Activated naive CD8-positive, alpha-beta T cell treated with anti-CD3 and anti-CD28 coated beads, Interleukin-2, amount 50 U/mL, for 24 hours (primary cell): Measurements from ENCODE around the gene ZBTB46.

Experiments used
- ATAC-seq: fragments of 150-1000 bp; cut with Tn5 transposase; one replicate; pipeline ENCODE4 v1.10.0; 2021
- DNase-seq: peaks from one replicate; pipeline ENCODE4 v3.0.0; 2021
- H3K27ac Mint-ChIP-seq: one replicate; pipeline ENCODE4 v1.8.0; 2021; ENCODE audit warnings: mild to moderate bottlenecking, mixed read lengths
- H3K27me3 Mint-ChIP-seq: one replicate; pipeline ENCODE4 v1.8.0; 2021; ENCODE audit warnings: mixed read lengths
- H3K36me3 Mint-ChIP-seq: one replicate; pipeline ENCODE4 v1.8.0; 2021; ENCODE audit warnings: low read depth, mixed read lengths
- H3K4me1 Mint-ChIP-seq: one replicate; pipeline ENCODE4 v1.8.0; 2021; ENCODE audit warnings: mixed read lengths
- H3K4me3 Mint-ChIP-seq: one replicate; pipeline ENCODE4 v1.8.0; 2021; ENCODE audit warnings: mild to moderate bottlenecking, moderate library complexity, mixed read lengths
- H3K9me3 Mint-ChIP-seq: one replicate; pipeline ENCODE4 v1.8.0; 2021; ENCODE audit warnings: mixed read lengths

The ZBTB46 gene

DNA sequence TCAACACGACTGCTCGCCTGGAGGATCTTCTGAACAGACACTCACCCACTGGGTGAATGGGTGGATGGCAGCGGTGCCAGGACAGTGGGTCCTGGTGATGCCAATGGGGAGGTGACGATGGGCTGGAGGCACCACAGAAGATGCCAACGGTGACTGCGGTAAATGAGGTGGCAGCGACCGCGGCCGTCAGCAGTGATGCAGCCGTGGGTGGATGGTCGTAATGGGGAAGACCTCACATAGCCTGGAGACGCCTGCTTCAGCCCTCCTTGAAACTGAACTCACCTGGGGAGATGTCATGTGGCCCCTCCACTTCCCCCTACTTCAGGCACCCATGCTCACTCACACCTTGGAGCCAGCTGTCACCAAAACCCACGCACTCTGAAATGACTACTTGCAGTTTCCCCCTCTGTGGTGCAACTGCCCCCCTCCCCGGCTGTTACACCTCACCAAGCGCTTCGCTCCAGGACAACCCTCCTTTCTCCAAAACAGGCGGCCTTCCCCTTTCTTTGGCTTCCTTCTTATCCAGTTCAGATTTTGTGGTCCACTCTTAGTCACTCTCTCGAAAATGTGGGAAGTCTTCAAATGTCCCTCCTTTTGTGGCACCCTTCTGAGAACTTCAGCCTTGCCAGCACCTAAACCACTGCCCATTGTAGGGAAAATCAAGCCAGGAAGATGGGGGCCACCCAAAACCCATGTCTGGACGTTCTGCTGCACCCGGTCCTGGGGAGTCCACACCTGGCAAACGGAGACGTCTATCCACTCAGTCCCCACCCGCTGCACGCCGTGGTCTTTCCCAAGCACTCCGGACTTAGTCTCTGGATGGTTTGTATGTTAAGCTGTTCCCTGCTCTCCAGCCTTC lies 19.9 kb upstream of the ZBTB46 start:
- no peak overlapping the region for H3K4me3 Mint-ChIP-seq
- H3K36me3 Mint-ChIP-seq = no peaks in the 10 kb centered on the region
- H3K4me1 Mint-ChIP-seq = peaks cover 18% of the 10 kb centered on the region
- H3K27me3 Mint-ChIP-seq = peaks cover 24% of the 10 kb centered on the region
- H3K27ac Mint-ChIP-seq = no peak overlapping the region
- no peaks in the 10 kb centered on the region for H3K9me3 Mint-ChIP-seq
- ATAC-seq = peak; percentile 90
- DNase-seq = peak; percentile 63

DNA sequence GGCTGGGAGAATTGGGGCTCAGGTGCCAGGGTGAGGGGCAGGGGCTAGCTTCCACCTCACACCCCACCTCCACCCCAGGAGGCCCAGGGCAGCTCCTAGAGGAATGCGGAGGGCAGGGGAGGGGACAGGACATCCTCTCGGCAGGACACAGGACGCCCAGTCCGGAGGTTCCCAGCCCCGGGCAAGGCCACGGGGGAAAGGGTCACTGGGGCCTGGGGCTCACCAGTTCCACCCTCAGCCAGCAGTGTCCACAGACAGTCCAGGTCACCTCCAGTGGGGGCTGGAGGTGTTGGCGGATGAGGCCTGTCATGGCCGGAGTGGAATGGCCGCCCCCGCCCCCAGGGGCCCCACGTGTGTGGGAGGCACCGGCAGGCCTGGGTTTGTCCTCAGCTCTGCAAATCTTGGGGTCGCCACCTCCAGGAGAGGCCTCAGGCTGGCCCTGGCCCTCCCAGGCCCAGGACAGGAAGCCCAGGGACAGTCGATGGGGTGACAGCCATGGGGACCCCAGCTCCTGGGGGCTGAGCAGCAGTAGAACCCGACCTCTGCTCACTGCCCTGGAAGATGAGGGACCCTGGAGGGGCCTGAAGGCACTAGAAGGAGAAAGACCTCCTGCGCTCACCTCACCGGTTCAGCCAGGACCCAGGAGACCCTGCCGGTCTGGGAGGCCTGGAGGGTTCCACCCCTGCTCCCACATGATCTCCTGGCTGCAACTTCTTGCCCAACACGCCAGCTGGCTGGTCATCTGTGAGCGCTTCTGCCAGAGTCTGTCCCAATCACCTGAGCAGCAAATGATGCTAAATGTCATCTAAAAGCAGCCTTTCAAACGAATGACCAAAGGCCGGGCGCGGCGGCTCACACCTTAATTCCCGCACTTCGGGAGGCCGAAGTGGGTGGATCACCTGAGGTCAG lies 17.2 kb upstream of the ZBTB46 start:
- Mint-ChIP-seq H3K4me1 (peaks cover 20% of the 10 kb centered on the region), H3K9me3 (no peaks in the 10 kb centered on the region), H3K27ac (no peak overlapping the region), H3K4me3 (no peak overlapping the region), H3K27me3 (peaks cover 42% of the 10 kb centered on the region), H3K36me3 (no peaks in the 10 kb centered on the region)
- ATAC-seq = no peak
- DNase-seq = no peak

GRCh38 chr20:63847237-63848002 lies 16.4 kb upstream of the ZBTB46 start:
- Mint-ChIP-seq H3K4me1 (peaks cover 20% of the 10 kb centered on the region), H3K36me3 (no peaks in the 10 kb centered on the region), H3K9me3 (no peaks in the 10 kb centered on the region), H3K27me3 (peaks cover 51% of the 10 kb centered on the region), H3K4me3 (no peak overlapping the region), H3K27ac (no peak overlapping the region)
- ATAC-seq (no peak), DNase-seq (no peak)

GRCh38 chr20:63846888-63847236 lies 15.8 kb upstream of the ZBTB46 start:
- peaks cover 19% of the 10 kb centered on the region for H3K4me1 Mint-ChIP-seq

DNA sequence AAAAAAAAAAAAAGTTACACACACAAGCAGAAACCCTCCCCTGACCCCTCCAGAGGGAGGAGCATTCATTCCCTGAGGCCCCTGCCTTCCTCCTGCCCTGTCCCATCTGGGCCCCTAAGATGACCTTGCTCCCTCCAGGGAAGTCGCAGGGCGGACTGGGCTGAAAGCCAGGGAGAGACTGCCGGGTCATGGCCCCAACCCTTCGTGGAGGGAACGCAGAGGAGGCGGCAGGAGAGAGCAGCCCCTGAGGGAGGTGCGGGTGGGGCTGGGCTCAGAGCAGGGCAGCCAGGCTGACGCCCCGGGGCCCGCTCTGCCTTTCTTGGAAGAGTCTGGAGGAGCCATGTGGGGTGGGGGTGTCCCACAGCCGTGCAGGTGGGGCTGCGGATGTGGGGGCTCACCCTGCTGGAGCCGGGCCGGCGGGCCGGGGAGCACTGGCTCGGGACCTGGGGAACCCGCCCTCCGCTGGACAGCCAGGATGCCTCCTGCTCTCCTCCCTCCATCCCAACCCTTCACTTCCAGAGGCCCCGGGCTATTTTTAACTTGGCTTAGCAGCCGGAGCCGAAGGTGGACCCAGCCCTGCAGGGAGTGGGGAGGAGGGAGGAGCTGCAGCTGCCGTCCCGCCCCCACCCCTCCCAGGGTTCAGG lies 15.2 kb upstream of the ZBTB46 start:
- no peak for ATAC-seq
- no peaks in the 10 kb centered on the region for H3K36me3 Mint-ChIP-seq
- no peaks in the 10 kb centered on the region for H3K9me3 Mint-ChIP-seq
- H3K27ac Mint-ChIP-seq = no peak overlapping the region
- no peak overlapping the region for H3K4me3 Mint-ChIP-seq
- peaks cover 54% of the 10 kb centered on the region for H3K27me3 Mint-ChIP-seq
- peaks cover 17% of the 10 kb centered on the region for H3K4me1 Mint-ChIP-seq
- DNase-seq = no peak

More at GRCh38 chr20:63846888-63847236, 15.8 kb upstream of the ZBTB46 start:
- peaks cover 53% of the 10 kb centered on the region for H3K27me3 Mint-ChIP-seq
- ATAC-seq (no peak), DNase-seq (no peak)
- H3K27ac Mint-ChIP-seq = no peak overlapping the region
- no peaks in the 10 kb centered on the region for H3K36me3 Mint-ChIP-seq
- H3K9me3 Mint-ChIP-seq = no peaks in the 10 kb centered on the region
- no peak overlapping the region for H3K4me3 Mint-ChIP-seq

GRCh38 chr20:63844511-63844991 lies 13.5 kb upstream of the ZBTB46 start:
- H3K4me3 Mint-ChIP-seq = no peak overlapping the region
- no peaks in the 10 kb centered on the region for H3K36me3 Mint-ChIP-seq
- ATAC-seq = no peak
- DNase-seq = no peak
- no peaks in the 10 kb centered on the region for H3K9me3 Mint-ChIP-seq
- peaks cover 44% of the 10 kb centered on the region for H3K27me3 Mint-ChIP-seq
- H3K4me1 Mint-ChIP-seq = peaks cover 8% of the 10 kb centered on the region
- H3K27ac Mint-ChIP-seq = no peak overlapping the region

DNA sequence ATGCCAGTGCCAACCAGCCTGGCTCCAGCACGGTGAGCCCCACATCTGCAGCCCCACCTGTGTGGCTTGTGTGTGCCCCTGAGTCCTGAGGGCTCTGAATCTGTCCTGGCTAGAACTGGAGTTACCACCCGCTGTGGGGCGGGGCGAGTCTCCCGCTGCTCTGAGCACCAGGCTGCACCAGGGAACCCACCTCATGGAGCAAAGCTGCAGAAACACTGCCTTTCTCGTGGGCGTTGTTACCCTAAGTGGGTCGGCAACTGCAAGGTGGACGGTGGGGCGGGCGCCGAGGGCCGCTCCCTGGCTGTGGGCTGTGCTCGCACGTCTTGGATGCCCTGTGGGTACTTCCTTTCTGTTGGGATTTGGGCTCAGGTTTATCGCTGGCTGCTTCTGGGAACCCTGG lies 12.7 kb upstream of the ZBTB46 start:
- no peak for ATAC-seq
- Mint-ChIP-seq H3K4me3 (no peak overlapping the region), H3K9me3 (no peaks in the 10 kb centered on the region), H3K36me3 (no peaks in the 10 kb centered on the region), H3K4me1 (peaks cover 8% of the 10 kb centered on the region), H3K27me3 (peaks cover 41% of the 10 kb centered on the region), H3K27ac (no peak overlapping the region)
- DNase-seq = no peak

DNA sequence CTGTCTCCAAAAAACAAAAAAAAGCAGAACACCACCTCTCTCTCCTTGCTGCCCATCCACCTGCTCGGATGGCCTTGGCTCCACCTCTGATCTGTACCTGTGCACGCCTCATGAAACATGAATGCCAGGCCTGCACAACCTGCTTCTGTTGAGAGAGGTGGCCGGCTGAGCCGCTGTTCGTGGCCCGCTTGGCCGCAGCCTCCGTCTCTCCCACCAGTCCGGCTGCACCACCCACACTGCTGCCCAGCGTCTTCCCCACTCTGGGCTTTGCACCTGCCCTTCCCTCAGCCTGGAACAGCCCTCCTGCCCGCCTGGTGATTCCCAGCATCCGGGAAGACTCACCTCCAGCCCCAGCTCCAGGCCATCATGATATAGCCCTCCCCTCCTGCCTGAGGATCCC lies 12.2 kb upstream of the ZBTB46 start:
- Mint-ChIP-seq H3K4me3 (no peak overlapping the region), H3K27ac (no peak overlapping the region), H3K9me3 (no peaks in the 10 kb centered on the region), H3K27me3 (peaks cover 37% of the 10 kb centered on the region), H3K36me3 (no peaks in the 10 kb centered on the region), H3K4me1 (peaks cover 8% of the 10 kb centered on the region)
- no peak for ATAC-seq
- no peak for DNase-seq

DNA sequence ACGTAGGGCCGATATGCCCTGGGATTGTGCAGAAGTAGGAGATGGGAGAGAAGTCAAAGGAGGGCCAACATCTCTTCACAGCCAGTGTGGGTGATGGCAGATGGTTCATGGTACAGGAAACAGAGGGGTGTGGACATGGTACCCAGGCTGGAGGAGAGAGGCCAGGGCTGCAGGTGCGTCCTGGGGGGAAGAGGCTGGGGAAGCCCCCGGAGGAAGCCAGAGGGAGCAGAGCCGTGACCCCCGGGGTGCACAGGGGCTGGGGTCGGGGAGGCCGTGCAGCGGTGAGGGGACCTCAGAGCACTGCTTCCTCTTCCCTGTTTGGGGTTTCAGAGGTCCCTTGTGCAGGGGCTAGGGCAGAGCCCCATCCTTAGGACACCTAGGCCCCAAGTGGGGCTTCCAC lies 11.2 kb upstream of the ZBTB46 start:
- Mint-ChIP-seq H3K36me3 (no peaks in the 10 kb centered on the region), H3K27me3 (peaks cover 39% of the 10 kb centered on the region), H3K9me3 (no peaks in the 10 kb centered on the region), H3K27ac (no peak overlapping the region), H3K4me1 (peaks cover 8% of the 10 kb centered on the region), H3K4me3 (no peak overlapping the region)
- DNase-seq (no peak), ATAC-seq (no peak)

DNA sequence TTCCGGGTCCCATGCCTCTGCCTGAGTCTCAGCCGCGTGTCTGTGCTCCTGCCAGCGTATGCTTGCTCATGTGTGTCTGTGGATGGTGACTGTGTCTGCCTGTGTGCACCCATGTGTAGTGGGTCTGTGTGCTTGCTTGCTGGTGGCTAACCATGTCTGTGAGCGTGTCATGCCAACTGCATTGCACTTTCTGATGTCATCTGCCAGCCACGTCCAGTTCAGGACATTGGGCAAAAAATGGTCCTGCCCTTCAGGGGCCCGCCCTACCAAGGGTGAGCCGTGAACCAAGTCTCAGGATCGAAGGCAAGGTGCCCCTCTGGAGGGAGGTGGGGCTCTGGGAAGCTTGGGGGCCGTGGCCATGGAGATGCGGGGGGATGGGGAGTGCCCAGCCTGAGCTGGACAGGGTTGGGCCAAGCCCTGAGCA lies 9.4 kb upstream of the ZBTB46 start:
- H3K27me3 Mint-ChIP-seq = peaks cover 31% of the 10 kb centered on the region
- peaks cover 5% of the 10 kb centered on the region for H3K4me1 Mint-ChIP-seq
- DNase-seq = no peak
- H3K27ac Mint-ChIP-seq = no peak overlapping the region
- no peak overlapping the region for H3K4me3 Mint-ChIP-seq
- ATAC-seq = no peak
- H3K36me3 Mint-ChIP-seq = no peaks in the 10 kb centered on the region
- no peaks in the 10 kb centered on the region for H3K9me3 Mint-ChIP-seq

DNA sequence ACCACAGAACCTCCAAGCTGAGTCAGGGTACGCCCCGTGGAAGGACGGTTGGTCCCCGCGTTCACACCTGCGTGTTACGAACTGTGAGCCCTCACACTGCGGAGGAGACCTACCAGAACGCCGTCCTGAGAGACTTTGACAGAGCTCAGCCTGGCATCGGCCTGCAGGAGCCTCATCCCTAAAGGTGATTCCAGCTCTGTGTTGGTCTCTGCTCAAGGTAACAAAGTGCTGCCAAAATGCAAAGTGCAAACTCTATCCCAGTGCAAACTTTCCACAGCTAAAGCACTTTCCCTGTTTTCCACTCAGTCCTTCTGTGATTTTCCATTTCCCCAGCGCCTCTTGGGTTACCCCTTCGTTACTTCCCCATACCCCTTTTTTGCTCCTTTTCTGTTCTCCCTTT lies 8.6 kb upstream of the ZBTB46 start:
- ATAC-seq (no peak), DNase-seq (no peak)
- peaks cover 27% of the 10 kb centered on the region for H3K27me3 Mint-ChIP-seq
- H3K4me1 Mint-ChIP-seq = peaks cover 5% of the 10 kb centered on the region
- H3K9me3 Mint-ChIP-seq = no peaks in the 10 kb centered on the region
- no peak overlapping the region for H3K4me3 Mint-ChIP-seq
- H3K36me3 Mint-ChIP-seq = no peaks in the 10 kb centered on the region
- H3K27ac Mint-ChIP-seq = no peak overlapping the region

- Mint-ChIP-seq H3K27ac (no peak overlapping the region), H3K27me3 (peaks cover 15% of the 10 kb centered on the region), H3K4me3 (no peak overlapping the region), H3K9me3 (no peaks in the 10 kb centered on the region), H3K36me3 (no peaks in the 10 kb centered on the region), H3K4me1 (peaks cover 3% of the 10 kb centered on the region)
- ATAC-seq (no peak), DNase-seq (no peak)
Measured at GRCh38 chr20:63837479-63837878, 6.4 kb upstream of the ZBTB46 start.

GRCh38 chr20:63836458-63837344 lies 5.6 kb upstream of the ZBTB46 start:
- Mint-ChIP-seq H3K4me1 (no peaks in the 10 kb centered on the region), H3K27me3 (peaks cover 11% of the 10 kb centered on the region), H3K27ac (no peak overlapping the region), H3K36me3 (no peaks in the 10 kb centered on the region), H3K9me3 (no peaks in the 10 kb centered on the region), H3K4me3 (no peak overlapping the region)
- ATAC-seq (no peak), DNase-seq (no peak)
